ENCODE data around the gene WFIKKN1. TPM values are rescaled to one million over a fixed set of nuclear protein-coding genes. Genes with fewer than 3 reads are reported as not detected.
A peak's percentile ranks its signal among the peaks of the same experiment; 100 is the strongest.

The WFIKKN1 gene
- total RNA-seq, 1 experiment from 2014 or later, result 0.11 TPM

GRCh38 chr16:642189-643049 lies 11.6 kb downstream of the WFIKKN1 start:
- CTCF ChIA-PET, result interaction anchor here (0.6 kb wide), 1 partner anchor 8 kb away, joined by 3 read pairs; no protein-coding TSS in a partner anchor
- intact Hi-C loops (cut with micrococcal nuclease), result no loop called here
- no TSS peak for BruUV-seq (replicated peaks)
- Histone ChIP-seq H4K20me1 (ENCODE audit: low read length) (no peaks in the 10 kb centered on the region), H3K79me2 (ENCODE audit: low read length) (peaks cover 42% of the 10 kb centered on the region), H3K9ac (ENCODE audit: low read length) (peak overlapping the region; percentile 67), H3K9me3 (ENCODE audit: low read length) (no peaks in the 10 kb centered on the region), H3F3A (ENCODE audit: low read length, unreplicated experiment) (no peaks in the 10 kb centered on the region), H3K9me2 (replicated peaks; ENCODE audit: low read length) (no peaks in the 10 kb centered on the region), H3K27ac (ENCODE audit: low read length) (peak overlapping the region; percentile 29), H3K27me3 (ENCODE audit: low read length) (no peaks in the 10 kb centered on the region), H3K36me3 (ENCODE audit: low read depth, low read length) (no peaks in the 10 kb centered on the region), H3K4me3 (ENCODE audit: low read length) (peak overlapping the region; percentile 81), H3K4me1 (ENCODE audit: insufficient read depth, low read length) (peaks cover 32% of the 10 kb centered on the region), H3K4me2 (ENCODE audit: low read length) (peak overlapping the region; percentile 93), H2AFZ (ENCODE audit: low read length) (peak overlapping the region; percentile 74; the same call in 1 of the 2 replicates)
- peak; percentile 26 for DNase-seq
- peak; percentile 30 for ATAC-seq
- POLR2A ChIA-PET (ENCODE audit: unreplicated experiment), result no interaction called here
- TF ChIP-seq CTCF (conservative IDR thresholded peaks at IDR 0.05; ENCODE audit: low read depth, low read length), result no peak

GRCh38 chr16:643050-643368 lies 12.2 kb downstream of the WFIKKN1 start:
- peak overlapping the region; percentile 67 for H3K9ac ChIP-seq (ENCODE audit: low read length)
- no peaks in the 10 kb centered on the region for H3F3A ChIP-seq (ENCODE audit: low read length, unreplicated experiment)
- H3K36me3 ChIP-seq (ENCODE audit: low read depth, low read length), result no peaks in the 10 kb centered on the region
- no peak for ATAC-seq
- H2AFZ ChIP-seq (ENCODE audit: low read length), result no peak overlapping the region
- ChIA-PET CTCF (interaction anchor here (0.6 kb wide), 1 partner anchor 8 kb away, joined by 3 read pairs; no protein-coding TSS in a partner anchor), POLR2A (ENCODE audit: unreplicated experiment) (no interaction called here)
- H3K9me2 ChIP-seq (replicated peaks; ENCODE audit: low read length), result no peaks in the 10 kb centered on the region
- no peaks in the 10 kb centered on the region for H3K9me3 ChIP-seq (ENCODE audit: low read length)
- H4K20me1 ChIP-seq (ENCODE audit: low read length), result no peaks in the 10 kb centered on the region
- H3K4me1 ChIP-seq (ENCODE audit: insufficient read depth, low read length), result peaks cover 31% of the 10 kb centered on the region
- H3K79me2 ChIP-seq (ENCODE audit: low read length), result peaks cover 42% of the 10 kb centered on the region
- intact Hi-C loops (cut with micrococcal nuclease), result no loop called here
- no peak overlapping the region for H3K27ac ChIP-seq (ENCODE audit: low read length)
- H3K4me2 ChIP-seq (ENCODE audit: low read length), result peak overlapping the region; percentile 93
- TF ChIP-seq EZH2 (IDR thresholded peaks at IDR 0.05; ENCODE audit: low read length, unreplicated experiment) (no peak), CTCF (conservative IDR thresholded peaks at IDR 0.05; ENCODE audit: low read depth, low read length) (no peak), EZH2phosphoT487 (IDR thresholded peaks at IDR 0.05; ENCODE audit: borderline replicate concordance, low read length) (no peak)
- DNase-seq, result no peak
- peak overlapping the region; percentile 81 for H3K4me3 ChIP-seq (ENCODE audit: low read length)
- no peaks in the 10 kb centered on the region for H3K27me3 ChIP-seq (ENCODE audit: low read length)
- TSS peak; percentile 33 for BruUV-seq (replicated peaks)

- H3K9me3 ChIP-seq (ENCODE audit: low read length), result no peaks in the 10 kb centered on the region
- H3K79me2 ChIP-seq (ENCODE audit: low read length), result peaks cover 42% of the 10 kb centered on the region
- H3K36me3 ChIP-seq (ENCODE audit: low read depth, low read length), result no peaks in the 10 kb centered on the region
- no peak overlapping the region for H3K4me3 ChIP-seq (ENCODE audit: low read length)
- H3K27me3 ChIP-seq (ENCODE audit: low read length), result no peaks in the 10 kb centered on the region
- H3K9ac ChIP-seq (ENCODE audit: low read length), result no peak overlapping the region
- ChIA-PET CTCF (no interaction called here), POLR2A (ENCODE audit: unreplicated experiment) (interaction anchor here (0.9 kb wide), 1 partner anchor 51 kb away, joined by 5 read pairs; no protein-coding TSS in a partner anchor)
- H3F3A ChIP-seq (ENCODE audit: low read length, unreplicated experiment), result no peaks in the 10 kb centered on the region
- no peaks in the 10 kb centered on the region for H4K20me1 ChIP-seq (ENCODE audit: low read length)
- H3K4me2 ChIP-seq (ENCODE audit: low read length), result no peak overlapping the region
- peak overlapping the region; percentile 19; the same call in 1 of the 2 replicates for H3K27ac ChIP-seq (ENCODE audit: low read length)
- intact Hi-C loops (cut with micrococcal nuclease), result no loop called here
- H3K4me1 ChIP-seq (ENCODE audit: insufficient read depth, low read length), result peaks cover 38% of the 10 kb centered on the region
- H2AFZ ChIP-seq (ENCODE audit: low read length), result no peak overlapping the region
- no peak for ATAC-seq
- TF ChIP-seq EZH2 (IDR thresholded peaks at IDR 0.05; ENCODE audit: low read length, unreplicated experiment), result no peak
- TF ChIP-seq EZH2phosphoT487 (IDR thresholded peaks at IDR 0.05; ENCODE audit: borderline replicate concordance, low read length), result no peak
- TF ChIP-seq CTCF (conservative IDR thresholded peaks at IDR 0.05; ENCODE audit: low read depth, low read length), result no peak
- BruUV-seq (replicated peaks), result no TSS peak
- no peak for DNase-seq
- H3K9me2 ChIP-seq (replicated peaks; ENCODE audit: low read length), result no peaks in the 10 kb centered on the region
These were observed 13.8 kb downstream of the WFIKKN1 start for GRCh38 chr16:644556-644955.
